Mesendoderm (in vitro differentiated cells): Measurements from ENCODE around the gene VPS39.

Source experiments
- DNase-seq: peaks from one replicate; pipeline ENCODE4 v3.0.0; 2013
- H2AK5ac ChIP-seq: 2 replicates; pipeline ENCODE4 v1.6.1; 2013; ENCODE audit warnings: low read length, inconsistent platforms
- H2BK120ac ChIP-seq: 2 replicates; pipeline ENCODE4 v1.6.1; 2013; ENCODE audit warnings: low read depth, mild to moderate bottlenecking, low read length, moderate library complexity, mixed read lengths
- H2BK15ac ChIP-seq: replicated peaks from 2 replicates; pipeline ENCODE4 v1.6.1; 2013; ENCODE audit warnings: low read depth, mild to moderate bottlenecking, moderate library complexity
- H2BK5ac ChIP-seq: 2 replicates; pipeline ENCODE4 v1.6.1; 2013; ENCODE audit warnings: low read length, inconsistent platforms
- H3K18ac ChIP-seq: 2 replicates; pipeline ENCODE4 v1.6.1; 2013; ENCODE audit warnings: mild to moderate bottlenecking, low read length, mixed read lengths
- H3K23ac ChIP-seq: one replicate; pipeline ENCODE4 v1.6.1; 2013; ENCODE audit warnings: low read length
- H3K27ac ChIP-seq: 2 replicates; pipeline ENCODE4 v1.5.1; 2013; ENCODE audit warnings: low read depth, mild to moderate bottlenecking, inconsistent platforms, low read length, moderate library complexity
- H3K27me3 ChIP-seq: 2 replicates; pipeline ENCODE4 v1.6.1; 2013; ENCODE audit warnings: low read length, control low read depth, mild to moderate bottlenecking, inconsistent platforms; ENCODE audit not compliant: insufficient read depth, poor library complexity
- H3K36me3 ChIP-seq: 2 replicates; pipeline ENCODE4 v1.6.1; 2013; ENCODE audit warnings: low read length, inconsistent platforms; ENCODE audit not compliant: control insufficient read depth, insufficient read depth
- H3K4ac ChIP-seq: one replicate; pipeline ENCODE4 v1.6.1; 2013; ENCODE audit warnings: low read depth, mild to moderate bottlenecking, low read length, moderate library complexity
- H3K4me1 ChIP-seq: 2 replicates; pipeline ENCODE4 v1.6.1; 2013; ENCODE audit warnings: low read depth, low read length, inconsistent platforms; ENCODE audit not compliant: control insufficient read depth
- H3K4me2 ChIP-seq: 2 replicates; pipeline ENCODE4 v1.6.1; 2013; ENCODE audit warnings: low read length
- H3K4me3 ChIP-seq: 2 replicates; pipeline ENCODE4 v1.5.1; 2013; ENCODE audit warnings: mild to moderate bottlenecking, low read length
- H3K56ac ChIP-seq: one replicate; pipeline ENCODE4 v1.6.1; 2013; ENCODE audit warnings: low read length
- H3K79me1 ChIP-seq: 2 replicates; pipeline ENCODE4 v1.6.1; 2013; ENCODE audit warnings: low read length, inconsistent platforms
- H3K79me2 ChIP-seq: 2 replicates; pipeline ENCODE4 v1.6.1; 2013; ENCODE audit warnings: mild to moderate bottlenecking, low read length; ENCODE audit not compliant: control insufficient read depth, insufficient read depth
- H3K9ac ChIP-seq: 2 replicates; pipeline ENCODE4 v1.6.1; 2013; ENCODE audit warnings: low read length, inconsistent platforms
- H4K5ac ChIP-seq: one replicate; pipeline ENCODE4 v1.6.1; 2013; ENCODE audit warnings: low read length
- H4K8ac ChIP-seq: one replicate; pipeline ENCODE4 v1.6.1; 2013; ENCODE audit warnings: low read depth, mild to moderate bottlenecking, control low read depth, low read length, moderate library complexity
- WGBS: extraction: QIAGEN DNeasy Blood & Tissue Kit; methylation state at CpG from one replicate; pipeline ENCODE4 v1.1.7; 2013; ENCODE audit warnings: low lambda C conversion rate, missing lambda C conversion rate; ENCODE audit not compliant: insufficient coverage; ENCODE audit errors: extremely low coverage; 5-methylcytosine and 5-hydroxymethylcytosine counted together

The VPS39 gene

GRCh38 chr15:42184736-42185135, 23.4 kb downstream of the VPS39 start:
- no CpG with 5 or more reads among the region's 4 CpGs for WGBS
- Histone ChIP-seq H2BK120ac (no peak overlapping the region), H2AK5ac (no peak overlapping the region), H3K27me3 (no peaks in the 10 kb centered on the region), H4K5ac (no peak overlapping the region), H3K36me3 (peaks cover 1% of the 10 kb centered on the region), H3K18ac (no peak overlapping the region), H3K4ac (no peak overlapping the region), H3K4me2 (no peak overlapping the region), H3K23ac (no peak overlapping the region), H3K56ac (no peak overlapping the region), H3K79me2 (no peaks in the 10 kb centered on the region), H3K4me3 (no peak overlapping the region), H3K27ac (no peak overlapping the region), H2BK5ac (no peak overlapping the region), H3K9ac (no peak overlapping the region), H4K8ac (no peak overlapping the region), H2BK15ac (no peak overlapping the region), H3K4me1 (no peaks in the 10 kb centered on the region), H3K79me1 (no peaks in the 10 kb centered on the region)
- DNase-seq: no peak

GRCh38 chr15:42184296-42184695, 23.8 kb downstream of the VPS39 start:
- Histone ChIP-seq H2BK120ac (no peak overlapping the region), H4K8ac (no peak overlapping the region), H4K5ac (no peak overlapping the region), H3K79me1 (no peaks in the 10 kb centered on the region), H3K36me3 (peaks cover 1% of the 10 kb centered on the region), H2BK5ac (no peak overlapping the region), H3K56ac (no peak overlapping the region), H3K9ac (no peak overlapping the region), H3K18ac (no peak overlapping the region), H2AK5ac (no peak overlapping the region), H3K4ac (no peak overlapping the region), H3K27me3 (no peaks in the 10 kb centered on the region), H3K27ac (no peak overlapping the region), H3K4me2 (no peak overlapping the region), H3K79me2 (no peaks in the 10 kb centered on the region), H3K4me3 (no peak overlapping the region), H2BK15ac (no peak overlapping the region), H3K4me1 (no peaks in the 10 kb centered on the region), H3K23ac (no peak overlapping the region)
- no peak for DNase-seq
- no CpG with 5 or more reads among the region's 5 CpGs for whole genome bisulfite sequencing

GRCh38 chr15:42182961-42183360, 25.1 kb downstream of the VPS39 start:
- no CpG with 5 or more reads among the region's 6 CpGs for WGBS
- no peak overlapping the region for H3K4me2 ChIP-seq
- H4K5ac ChIP-seq: no peak overlapping the region
- H2BK120ac ChIP-seq: no peak overlapping the region
- H3K9ac ChIP-seq: no peak overlapping the region
- H2AK5ac ChIP-seq: no peak overlapping the region
- H2BK5ac ChIP-seq: no peak overlapping the region
- H3K4ac ChIP-seq: no peak overlapping the region
- H4K8ac ChIP-seq: no peak overlapping the region
- no peaks in the 10 kb centered on the region for H3K79me2 ChIP-seq
- peaks cover 3% of the 10 kb centered on the region for H3K36me3 ChIP-seq
- DNase-seq: no peak
- no peak overlapping the region for H3K18ac ChIP-seq
- H3K27ac ChIP-seq: no peak overlapping the region
- H2BK15ac ChIP-seq: no peak overlapping the region
- no peaks in the 10 kb centered on the region for H3K4me1 ChIP-seq
- no peaks in the 10 kb centered on the region for H3K79me1 ChIP-seq
- H3K56ac ChIP-seq: no peak overlapping the region
- H3K23ac ChIP-seq: no peak overlapping the region
- no peaks in the 10 kb centered on the region for H3K27me3 ChIP-seq
- no peak overlapping the region for H3K4me3 ChIP-seq

- H3K79me1 ChIP-seq: no peaks in the 10 kb centered on the region
- H2BK120ac ChIP-seq: no peak overlapping the region
- no peak overlapping the region for H2AK5ac ChIP-seq
- no peak overlapping the region for H4K8ac ChIP-seq
- H3K4me1 ChIP-seq: no peaks in the 10 kb centered on the region
- H2BK15ac ChIP-seq: no peak overlapping the region
- no peak overlapping the region for H3K27ac ChIP-seq
- DNase-seq: no peak
- no peak overlapping the region for H3K18ac ChIP-seq
- no peak overlapping the region for H3K4ac ChIP-seq
- H4K5ac ChIP-seq: no peak overlapping the region
- peaks cover 3% of the 10 kb centered on the region for H3K36me3 ChIP-seq
- no peak overlapping the region for H3K4me3 ChIP-seq
- H3K79me2 ChIP-seq: no peaks in the 10 kb centered on the region
- no peaks in the 10 kb centered on the region for H3K27me3 ChIP-seq
- H3K56ac ChIP-seq: no peak overlapping the region
- H3K4me2 ChIP-seq: no peak overlapping the region
- H3K23ac ChIP-seq: no peak overlapping the region
- no CpG with 5 or more reads among the region's 6 CpGs for WGBS
- H3K9ac ChIP-seq: no peak overlapping the region
- H2BK5ac ChIP-seq: no peak overlapping the region
These were observed 25.7 kb downstream of the VPS39 start for GRCh38 chr15:42182328-42182886.

GRCh38 chr15:42178056-42178455, 30.0 kb downstream of the VPS39 start:
- Histone ChIP-seq H3K27ac (no peak overlapping the region), H4K5ac (no peak overlapping the region), H3K9ac (no peak overlapping the region), H2BK120ac (no peak overlapping the region), H3K79me1 (no peaks in the 10 kb centered on the region), H2BK5ac (no peak overlapping the region), H3K23ac (no peak overlapping the region), H4K8ac (no peak overlapping the region), H3K27me3 (no peaks in the 10 kb centered on the region), H3K18ac (no peak overlapping the region), H3K4me3 (no peak overlapping the region), H2BK15ac (no peak overlapping the region), H3K4me1 (no peaks in the 10 kb centered on the region), H2AK5ac (no peak overlapping the region), H3K4me2 (no peak overlapping the region), H3K79me2 (no peaks in the 10 kb centered on the region), H3K4ac (no peak overlapping the region), H3K56ac (no peak overlapping the region), H3K36me3 (peaks cover 3% of the 10 kb centered on the region)
- WGBS: no CpG with 5 or more reads among the region's 2 CpGs
- peak; percentile 26 for DNase-seq

- Histone ChIP-seq H3K36me3 (peaks cover 4% of the 10 kb centered on the region), H3K18ac (no peak overlapping the region), H2BK5ac (no peak overlapping the region), H2BK120ac (no peak overlapping the region), H3K56ac (no peak overlapping the region), H3K4ac (no peak overlapping the region), H3K23ac (no peak overlapping the region), H2BK15ac (no peak overlapping the region), H3K9ac (no peak overlapping the region), H3K79me2 (no peaks in the 10 kb centered on the region), H3K27ac (no peak overlapping the region), H3K4me1 (no peaks in the 10 kb centered on the region), H3K27me3 (no peaks in the 10 kb centered on the region), H3K79me1 (no peaks in the 10 kb centered on the region), H3K4me2 (no peak overlapping the region), H4K8ac (no peak overlapping the region), H2AK5ac (no peak overlapping the region), H3K4me3 (no peak overlapping the region), H4K5ac (no peak overlapping the region)
- peak; percentile 23 for DNase-seq
- no CpG with 5 or more reads among the region's 5 CpGs for WGBS
These were observed 32.4 kb downstream of the VPS39 start for GRCh38 chr15:42175671-42176070.
